HG03097 (cell line): Measurements from ENCODE around the gene PTPRA.

Experiments used
- ATAC-seq: cut with Tn5 transposase; IDR thresholded peaks from one replicate; pipeline ENCODE4 v1.9.1; 2021; ENCODE audit not compliant: unreplicated experiment, low FRiP score

PTPRA gene

DNA sequence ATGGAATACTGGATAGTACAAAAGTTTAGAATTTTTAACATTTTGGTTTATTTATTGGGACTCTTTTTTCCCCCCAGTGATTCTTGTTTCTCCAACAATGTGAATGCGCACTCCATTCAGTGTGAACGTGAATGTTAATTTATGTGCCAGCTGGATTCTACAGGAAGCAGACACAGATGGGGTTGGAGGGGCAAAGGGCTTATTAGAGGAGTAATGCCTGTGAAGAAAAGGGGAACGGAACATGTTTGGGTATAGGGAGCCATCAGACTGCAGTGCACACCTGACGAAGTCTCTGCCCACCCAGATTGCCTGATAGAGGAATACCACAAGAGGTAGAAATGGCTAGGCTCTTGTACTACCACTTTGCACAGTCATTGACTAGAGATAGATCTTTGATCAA is 48.2 kb downstream of the PTPRA start:
- ATAC-seq = no peak

- ATAC-seq = no peak
Measured at GRCh38 chr20:2922957-2923356, 49.7 kb downstream of the PTPRA start.

DNA sequence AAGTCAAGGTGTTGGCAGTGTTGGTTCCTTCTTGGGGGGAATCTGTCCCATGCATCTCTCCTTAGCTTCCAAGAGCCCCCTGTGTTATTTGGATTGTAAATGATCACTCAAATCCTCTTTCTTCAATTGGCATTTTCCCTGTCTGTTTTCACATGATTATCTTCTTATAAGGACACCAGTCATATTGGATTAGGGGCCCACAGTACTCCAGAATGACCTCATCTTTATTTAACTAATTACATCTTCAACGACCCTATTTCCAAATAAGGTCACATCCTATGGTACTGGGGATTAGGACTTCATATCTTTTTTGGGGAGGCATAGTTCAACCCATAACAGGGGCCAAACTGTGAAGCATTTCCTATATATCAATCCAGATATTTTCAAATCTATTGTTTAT is 57.3 kb downstream of the PTPRA start:
- no peak for ATAC-seq

DNA sequence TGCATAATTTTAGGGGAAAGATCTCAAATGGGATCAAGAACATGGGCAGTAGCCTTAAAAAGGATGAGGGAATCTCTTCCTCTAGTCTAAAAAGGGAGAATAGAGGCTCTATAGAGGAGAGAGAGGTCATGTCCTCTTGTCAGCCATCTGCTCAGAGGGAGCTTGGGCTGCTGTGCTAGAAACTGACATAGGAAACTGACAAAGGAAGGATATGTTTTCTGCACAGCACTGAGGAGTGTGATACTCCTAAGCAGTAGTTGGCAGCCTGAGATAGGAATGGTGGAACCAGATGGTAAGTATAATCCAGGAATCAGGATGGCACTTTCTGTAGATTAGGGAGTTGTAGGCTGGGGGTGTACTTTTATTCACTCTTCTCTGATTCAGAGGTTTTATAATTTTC is 59.2 kb downstream of the PTPRA start:
- ATAC-seq = no peak

DNA sequence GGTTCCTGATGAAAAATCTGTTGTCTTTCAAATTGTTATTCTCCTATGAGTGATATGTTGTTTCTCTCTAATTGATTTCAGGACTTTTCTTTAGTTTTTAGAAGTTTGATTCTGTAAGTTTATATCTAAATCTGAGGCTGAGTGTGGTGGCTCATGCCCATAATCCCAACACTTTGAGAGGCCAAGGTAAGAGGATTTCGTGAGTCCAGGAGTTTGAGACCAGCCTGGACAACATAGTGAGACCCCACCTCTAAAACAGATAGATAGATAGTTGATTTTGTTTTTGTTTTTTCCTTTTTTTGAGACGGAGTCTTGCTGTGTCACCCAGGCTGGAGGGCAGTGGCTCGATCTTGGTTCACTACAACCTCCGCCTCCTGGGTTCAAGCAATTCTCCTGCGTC is 64.6 kb downstream of the PTPRA start:
- no peak for ATAC-seq

GRCh38 chr20:2942439-2942838 is 69.2 kb downstream of the PTPRA start:
- ATAC-seq = no peak

DNA sequence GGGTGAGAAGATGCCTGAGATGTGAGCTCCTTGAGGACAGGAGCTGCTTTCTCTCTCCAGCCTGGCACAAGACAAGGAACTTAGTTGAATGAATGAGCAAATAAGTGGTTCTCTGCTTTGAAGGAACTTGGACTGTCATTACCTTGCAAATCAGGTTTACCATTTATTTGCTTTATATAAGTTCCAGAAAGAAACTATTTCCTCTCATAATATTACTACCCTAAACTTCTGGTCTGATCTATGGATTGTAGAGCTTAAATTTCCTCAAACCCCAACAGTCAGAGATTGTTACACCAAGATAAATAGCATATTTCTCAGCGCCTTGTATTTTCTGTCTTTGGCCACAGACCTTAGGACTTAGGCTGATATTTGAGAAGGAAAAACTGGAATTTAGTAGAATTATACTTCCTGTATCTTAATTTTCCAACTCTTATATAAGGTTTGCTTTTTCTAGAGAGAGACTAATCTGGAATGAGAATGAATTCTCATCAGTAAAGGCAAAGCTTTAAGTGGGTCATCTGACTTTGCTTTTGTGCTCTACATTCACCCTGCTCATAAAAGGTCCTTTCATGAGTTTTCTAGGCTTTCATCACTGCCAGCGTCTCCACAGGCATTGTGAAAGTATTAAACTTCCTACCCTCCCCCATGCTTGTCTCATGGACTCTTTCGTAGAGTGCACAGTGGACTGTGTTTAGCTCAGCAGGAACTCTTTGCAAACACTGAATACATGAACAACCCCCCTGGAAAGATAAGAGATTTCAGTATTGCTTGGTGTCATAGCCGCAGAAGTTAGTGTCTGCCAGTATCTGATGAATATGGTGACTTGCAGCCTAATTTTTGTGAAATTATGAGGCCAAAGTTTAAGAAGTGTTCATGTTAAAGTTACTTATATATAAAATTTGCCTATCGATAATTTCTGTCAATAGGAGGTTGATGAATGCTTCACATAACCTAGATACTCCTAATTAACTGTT is 74.0 kb downstream of the PTPRA start:
- ATAC-seq = no peak

DNA sequence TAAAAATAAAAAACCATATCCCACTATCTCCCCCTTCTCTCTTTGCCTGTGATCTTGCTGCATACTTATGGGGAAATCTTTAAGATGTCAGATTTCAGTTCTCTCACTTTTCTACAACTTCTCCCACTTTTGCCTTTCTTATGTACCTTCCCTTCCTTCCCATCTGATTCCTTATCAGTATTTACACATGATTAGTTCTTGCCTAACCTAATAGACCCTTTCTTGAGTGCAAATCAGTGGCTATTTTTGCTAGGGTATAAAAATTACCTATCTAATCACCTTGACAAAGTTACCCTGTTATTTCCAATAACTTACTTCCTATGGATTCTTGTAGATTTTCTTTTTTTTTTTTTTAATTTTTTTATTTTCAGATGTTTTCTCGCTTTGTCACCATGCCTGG is 75.7 kb downstream of the PTPRA start:
- no peak for ATAC-seq

DNA sequence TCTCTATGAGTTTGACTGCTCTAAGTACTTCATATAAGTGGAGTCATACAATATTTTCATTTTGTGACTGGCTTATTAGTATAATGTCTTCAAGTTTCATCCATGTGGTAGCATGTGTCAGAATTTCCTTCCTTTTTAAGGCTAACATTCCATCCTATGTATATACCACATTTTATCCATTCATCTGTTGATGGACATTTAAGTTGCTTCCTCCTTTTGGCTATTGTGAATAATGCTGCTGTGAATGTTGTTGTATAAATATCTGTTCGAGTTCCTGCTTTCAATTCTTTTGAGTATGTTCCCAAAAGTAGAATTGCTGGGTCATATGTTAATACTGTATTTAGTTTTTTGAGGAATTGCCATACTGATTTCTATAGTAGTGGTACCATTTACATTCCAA is 79.5 kb downstream of the PTPRA start:
- no peak for ATAC-seq

GRCh38 chr20:2955257-2955970 is 82.1 kb downstream of the PTPRA start:
- no peak for ATAC-seq

DNA sequence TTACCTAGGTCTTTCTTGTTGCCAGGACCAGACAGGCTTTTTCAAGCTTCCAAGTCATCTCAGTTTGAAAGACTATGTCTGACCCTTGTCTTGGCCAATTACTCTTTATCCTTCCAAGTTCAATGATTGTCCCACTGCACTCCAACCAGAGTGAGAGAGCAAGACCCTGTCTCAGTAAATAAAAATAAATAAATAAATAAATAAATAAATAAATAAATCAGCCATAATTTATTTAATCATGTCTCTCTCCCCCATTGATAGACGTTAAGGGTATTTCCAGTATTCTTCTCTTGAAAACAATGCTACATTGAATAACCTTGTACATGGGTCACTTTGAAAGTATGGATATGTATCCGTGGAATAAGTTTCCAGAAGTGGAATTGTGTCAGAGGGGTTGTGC is 83.2 kb downstream of the PTPRA start:
- no peak for ATAC-seq

DNA sequence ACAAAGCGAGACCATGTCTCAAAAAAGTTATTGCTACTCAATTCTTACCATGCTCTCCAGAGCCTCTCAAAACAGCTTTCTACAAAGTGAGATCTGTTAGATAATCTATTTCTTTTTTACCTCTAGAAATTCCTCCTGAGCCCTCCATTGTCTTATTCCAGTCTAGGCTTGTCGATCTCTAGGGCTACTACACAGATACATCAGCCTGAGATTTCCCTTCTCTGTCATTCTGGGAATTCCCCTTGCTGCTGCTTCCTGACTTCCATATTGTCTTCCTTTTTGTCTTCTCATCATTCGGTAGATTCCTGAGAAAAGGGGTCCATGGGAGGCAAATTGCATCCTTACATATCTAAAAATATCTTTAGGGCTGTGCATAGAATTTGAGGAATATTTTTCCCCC is 94.6 kb downstream of the PTPRA start:
- ATAC-seq = no peak

DNA sequence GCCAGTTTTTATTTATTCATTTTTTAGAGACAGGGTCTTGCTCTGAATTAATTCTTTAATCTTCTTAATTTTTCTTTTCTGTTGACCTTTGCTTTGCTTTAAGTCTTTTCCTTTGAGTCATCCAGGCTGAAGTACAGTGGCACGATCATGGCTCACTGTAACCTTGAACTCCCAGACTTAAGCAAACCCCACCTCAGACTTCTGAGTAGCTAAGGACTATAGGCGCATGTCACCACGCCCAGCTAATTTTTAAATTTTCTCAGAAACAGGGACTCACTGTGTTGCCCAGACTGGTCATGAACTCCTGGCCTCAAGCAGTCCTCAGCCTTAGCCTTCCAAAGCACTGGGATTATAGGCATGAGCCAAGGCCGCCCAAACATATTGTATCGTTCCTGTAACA is 98.8 kb downstream of the PTPRA start:
- ATAC-seq = no peak

GRCh38 chr20:2973574-2973973 is 100.3 kb downstream of the PTPRA start:
- ATAC-seq = no peak

- no peak for ATAC-seq
Measured at GRCh38 chr20:2978519-2978918, 105.2 kb downstream of the PTPRA start.

GRCh38 chr20:2981646-2982045 is 108.4 kb downstream of the PTPRA start:
- no peak for ATAC-seq

DNA sequence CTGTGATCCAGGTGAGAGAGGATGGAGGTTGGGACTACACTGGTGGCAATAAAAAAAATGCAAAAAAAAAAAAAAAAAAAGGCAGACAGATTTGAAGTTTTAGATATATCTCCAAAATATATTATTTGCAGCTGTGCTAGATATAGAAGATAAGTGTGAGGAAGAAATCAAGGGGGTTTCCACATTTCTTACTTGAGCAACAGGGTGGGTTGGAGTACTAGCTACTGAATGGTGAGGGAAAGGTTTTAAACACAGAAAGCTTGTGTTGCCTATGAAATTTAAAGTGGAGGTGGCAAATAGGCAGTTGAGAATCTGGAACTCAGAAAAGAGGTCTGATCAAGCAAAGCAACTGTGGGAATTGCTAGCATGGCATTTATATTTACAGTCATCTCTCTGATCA is 110.2 kb downstream of the PTPRA start:
- no peak for ATAC-seq

DNA sequence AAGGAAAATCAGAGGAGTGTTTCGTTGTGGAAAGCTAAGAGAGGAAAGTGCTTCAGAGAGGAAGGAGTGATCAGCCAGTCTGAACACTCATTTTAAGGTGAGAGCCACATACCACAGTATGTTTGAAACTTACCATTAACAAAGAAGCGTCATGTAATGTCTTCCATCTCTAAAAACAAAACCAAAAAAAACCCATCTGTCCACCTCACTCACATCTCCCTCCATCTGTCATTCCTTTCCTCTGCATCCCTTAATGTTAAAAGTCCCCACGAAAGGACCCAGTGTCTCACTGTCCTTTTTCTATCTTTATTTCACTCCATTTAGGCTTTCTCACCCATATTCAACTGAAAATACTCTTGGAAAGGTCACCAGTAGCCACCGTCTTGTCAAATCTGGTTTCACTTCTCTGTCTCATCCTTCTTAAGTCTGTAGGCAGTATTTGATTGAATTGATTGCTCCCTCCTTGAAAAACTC is 110.8 kb downstream of the PTPRA start:
- no peak for ATAC-seq

DNA sequence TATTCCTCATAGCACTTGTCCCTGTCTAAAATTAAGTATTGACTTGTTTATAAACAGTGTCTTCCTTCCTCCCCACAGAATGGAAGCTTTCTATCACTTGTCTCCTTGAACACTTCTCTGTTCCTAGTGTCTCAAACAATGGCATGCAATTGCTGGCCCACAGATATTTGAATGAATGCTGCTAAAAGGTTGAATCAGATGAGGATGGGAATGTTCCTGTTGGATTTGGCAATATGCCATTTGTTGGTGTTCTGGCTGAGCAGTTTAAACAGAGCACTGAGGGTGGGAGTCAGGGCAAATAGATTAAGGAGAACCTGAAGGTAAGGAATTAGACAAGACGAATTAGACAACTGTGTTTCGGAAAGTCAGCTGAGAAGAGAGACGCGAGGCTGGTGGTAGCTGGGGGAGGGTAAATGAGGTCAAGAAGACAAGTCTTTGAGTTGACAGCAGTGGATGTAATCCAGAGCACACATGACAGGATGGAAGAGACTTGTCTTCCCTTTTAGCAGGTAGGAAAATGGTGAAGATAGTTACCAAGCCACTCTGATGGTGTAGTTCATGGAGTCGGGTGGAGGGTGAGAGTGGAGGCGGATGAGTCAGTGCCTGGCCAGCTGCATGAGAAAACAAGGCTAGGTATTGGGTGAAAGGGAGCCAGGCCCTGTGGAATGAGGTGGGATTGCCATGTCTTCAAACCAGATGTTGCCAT is 111.8 kb downstream of the PTPRA start:
- no peak for ATAC-seq

GRCh38 chr20:2986466-2986865 is 113.2 kb downstream of the PTPRA start:
- no peak for ATAC-seq

DNA sequence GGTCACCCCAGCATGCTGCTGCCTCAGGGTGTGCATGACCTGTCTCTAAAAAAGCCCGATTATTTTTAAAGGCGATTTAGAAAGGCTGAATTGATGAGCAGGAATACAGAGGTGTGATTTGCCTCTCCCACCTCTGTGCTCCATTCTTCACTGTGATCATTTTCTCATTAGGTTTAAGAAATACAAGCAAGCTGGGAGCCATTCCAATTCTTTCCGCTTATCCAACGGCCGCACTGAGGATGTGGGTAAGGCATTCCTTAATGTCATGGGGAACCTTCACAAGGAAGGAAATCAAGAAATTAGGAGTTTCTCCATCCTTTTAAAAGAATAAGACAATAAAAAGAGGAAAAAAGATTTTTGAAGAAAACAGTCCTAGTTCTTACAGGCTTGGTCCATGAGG is 114.6 kb downstream of the PTPRA start:
- no peak for ATAC-seq
